A204.1 (cell line): ENCODE results near the gene MXI1.
A peak's percentile ranks its signal among the peaks of the same experiment; 100 is the strongest.
"Not testable (repeated sequence)": the region's sequence is repeated elsewhere in the genome, so short reads cannot be mapped to it uniquely, and the experiment has no call there.

Source experiments
- FAIRE-seq: peaks from 2 replicates; lab custom pipeline; 2012; peaks lifted over from hg19 to GRCh38; lab: Jason Lieb, UNC

Gene MXI1

GRCh38 chr10:110181911-110182310 is 25.5 kb upstream of the MXI1 start:
- FAIRE-seq = no peak

- FAIRE-seq = no peak
These were observed 23.0 kb upstream of the MXI1 start for GRCh38 chr10:110184398-110184797.

- not testable (repeated sequence) for FAIRE-seq
These were observed 21.7 kb upstream of the MXI1 start for GRCh38 chr10:110185646-110186182.

DNA sequence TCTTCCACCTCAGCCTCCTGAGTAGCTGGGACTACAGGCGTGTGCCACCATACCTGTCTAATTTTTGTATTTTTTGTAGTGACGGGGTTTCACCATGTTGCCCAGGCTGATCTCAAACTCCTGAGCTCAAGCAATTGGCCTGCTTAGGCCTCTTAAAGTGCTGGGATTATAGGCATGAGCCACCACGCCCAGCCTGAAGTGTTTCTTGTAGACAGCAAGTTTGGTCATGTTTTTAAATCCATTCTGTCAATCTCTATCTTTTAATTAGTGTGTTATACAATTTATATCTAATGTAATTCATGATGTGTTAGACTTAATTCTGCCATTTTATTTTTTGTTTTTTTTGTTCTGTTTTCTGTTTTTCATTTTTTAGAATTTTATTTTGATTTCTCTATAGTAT is 17.2 kb upstream of the MXI1 start:
- FAIRE-seq = no peak

DNA sequence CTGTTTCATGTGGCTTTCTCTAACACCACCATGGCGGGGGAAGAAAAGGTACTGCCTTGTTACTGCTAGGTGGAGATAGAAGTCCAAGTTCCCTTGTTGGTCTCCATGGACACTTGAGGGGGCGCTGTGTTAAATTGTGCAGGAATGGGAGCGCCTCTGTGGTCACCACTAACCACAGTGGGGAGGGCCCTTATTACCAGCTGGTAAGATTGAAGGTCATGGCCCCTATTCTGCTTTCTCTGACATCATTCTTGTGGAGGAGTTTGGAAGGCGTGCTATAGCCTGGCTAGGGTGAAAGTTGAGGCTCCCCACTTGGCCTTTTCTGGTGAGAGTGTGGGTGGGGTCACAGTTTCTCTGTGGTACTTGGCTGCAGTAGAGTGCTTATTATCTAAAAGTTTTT is 14.9 kb upstream of the MXI1 start:
- FAIRE-seq = no peak

DNA sequence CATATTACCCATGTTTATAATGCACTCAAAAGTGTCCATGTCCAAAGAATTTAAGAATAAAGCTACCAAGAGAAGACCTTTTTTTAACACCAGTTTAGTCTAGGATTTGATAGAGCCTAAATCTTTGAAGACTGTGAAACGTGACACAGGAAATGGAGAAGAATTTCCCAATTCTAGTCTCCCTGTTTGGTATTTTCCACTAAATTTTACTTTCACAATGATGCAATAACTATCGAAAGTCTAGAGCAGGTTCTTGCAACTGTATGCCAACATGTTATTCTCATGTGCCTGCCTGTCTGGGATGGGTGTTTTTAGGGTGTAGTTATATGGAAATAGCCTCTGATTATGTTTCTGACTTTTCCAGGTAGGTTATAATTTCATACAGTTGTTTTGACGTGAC is 6.9 kb upstream of the MXI1 start:
- FAIRE-seq = no peak

- not testable (repeated sequence) for FAIRE-seq
These were observed 6.4 kb upstream of the MXI1 start for GRCh38 chr10:110201046-110201445.

- no peak for FAIRE-seq
These were observed 3.6 kb upstream of the MXI1 start for GRCh38 chr10:110203500-110204455.

DNA sequence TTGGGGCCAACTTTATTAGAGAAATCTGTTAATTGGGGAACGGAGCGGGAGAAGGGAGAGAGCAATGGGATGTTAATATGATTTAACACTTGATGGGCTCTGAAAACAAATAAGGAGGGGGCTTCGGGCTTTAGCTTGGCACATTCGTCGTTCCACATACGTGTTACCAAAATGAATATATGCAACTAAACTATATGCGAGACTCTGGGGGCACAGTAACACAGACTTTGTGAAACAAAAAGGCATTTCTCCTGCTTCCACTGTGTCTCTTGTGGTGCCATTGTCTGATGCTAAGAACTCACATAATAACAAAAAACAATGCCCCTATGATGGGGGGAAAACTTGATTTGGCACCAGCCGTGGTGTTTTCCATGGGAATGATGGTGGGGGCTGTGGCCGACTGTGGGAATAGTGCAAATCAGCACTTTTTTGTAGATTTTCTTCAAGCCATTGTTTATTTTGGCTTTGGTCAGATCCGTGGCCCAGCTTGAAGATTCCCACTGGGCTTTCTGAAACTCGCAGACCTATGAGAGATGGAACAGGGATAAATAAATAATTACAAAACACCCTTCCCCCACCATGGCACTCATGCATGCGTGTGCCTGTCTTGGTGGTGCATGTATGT is 2.2 kb upstream of the MXI1 start:
- FAIRE-seq = no peak

DNA sequence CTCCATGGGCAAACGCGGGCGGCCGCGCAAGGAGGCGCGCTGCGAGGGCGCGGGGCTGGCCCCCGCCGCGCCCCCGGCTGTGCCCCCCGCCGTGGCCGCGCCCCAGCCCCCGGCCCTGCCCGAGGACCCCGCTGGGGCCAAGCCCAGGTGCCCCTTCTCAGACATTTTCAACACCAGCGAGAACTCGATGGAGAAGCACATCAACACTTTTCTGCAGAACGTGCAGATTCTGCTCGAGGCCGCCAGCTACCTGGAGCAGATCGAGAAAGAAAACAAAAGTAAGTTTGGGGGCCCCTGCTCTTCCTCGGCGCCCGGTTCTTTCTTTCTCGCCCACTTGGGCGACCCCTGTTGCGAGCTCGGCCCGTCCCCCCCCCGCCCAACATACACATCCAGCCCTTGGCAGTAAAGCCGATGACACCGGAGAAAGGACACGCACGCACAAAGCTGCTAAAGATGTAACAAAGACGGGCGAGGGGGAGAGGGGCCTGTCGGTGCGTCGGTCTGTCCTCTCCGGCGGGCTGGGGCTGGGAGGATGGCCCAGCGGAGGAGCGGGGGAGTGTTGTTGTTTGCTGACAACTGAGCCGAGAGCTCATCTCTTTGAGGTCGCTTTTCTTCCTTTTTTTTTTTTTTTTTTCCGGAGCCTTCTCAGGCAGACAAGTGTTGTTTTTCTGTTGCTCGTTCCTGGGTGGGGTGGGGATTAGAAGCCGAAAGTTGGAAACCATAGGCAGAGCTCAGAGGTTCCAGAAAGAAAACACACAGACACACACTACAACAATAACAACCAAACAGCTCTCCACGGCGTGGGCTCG is 604 bp downstream of the MXI1 start:
- FAIRE-seq = no peak

DNA sequence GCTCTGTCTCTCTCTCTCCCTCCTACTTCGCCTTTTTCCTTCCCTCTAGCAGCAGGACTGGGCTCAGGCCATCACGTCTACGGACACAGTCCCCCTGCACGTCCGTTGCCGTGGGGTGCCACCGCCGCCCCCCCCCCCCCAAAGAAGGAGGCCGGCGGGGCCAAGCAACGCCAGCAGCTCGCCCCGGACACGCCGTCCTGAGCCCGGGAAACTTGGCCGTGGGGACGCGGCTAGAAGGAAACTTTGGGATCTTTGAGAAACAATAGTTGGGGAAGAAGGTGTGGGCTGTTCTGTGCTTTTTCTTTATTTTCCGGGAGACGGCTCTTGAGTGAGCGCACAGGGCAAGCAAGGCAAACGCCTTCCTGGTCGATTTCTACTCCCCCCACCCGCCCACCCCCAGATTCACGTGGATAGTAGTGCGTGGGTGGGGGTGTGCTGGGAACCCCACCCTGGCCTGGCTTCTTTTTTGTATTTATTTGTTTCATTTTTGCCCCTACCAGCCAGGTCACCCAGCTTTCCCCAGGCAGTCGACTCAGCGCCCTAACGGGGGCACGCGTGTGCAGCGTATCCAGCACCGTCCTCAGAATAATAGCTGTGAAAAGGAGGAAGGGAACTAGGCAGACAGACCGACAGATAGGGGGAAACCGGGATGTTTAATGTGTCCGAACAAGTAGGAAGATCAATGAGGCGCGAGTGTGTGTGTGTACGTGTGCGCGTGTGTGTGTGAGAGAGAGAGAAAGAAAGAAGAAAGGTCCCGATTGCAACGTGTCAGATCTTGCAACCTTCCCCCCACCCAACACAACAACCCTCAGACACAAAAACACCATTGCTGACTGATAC is 1.4 kb downstream of the MXI1 start:
- no peak for FAIRE-seq

- no peak for FAIRE-seq
These were observed 2.1 kb downstream of the MXI1 start for GRCh38 chr10:110209454-110209925.

GRCh38 chr10:110209926-110210673 is 2.7 kb downstream of the MXI1 start:
- no peak for FAIRE-seq

- FAIRE-seq = peak; percentile 93
These were observed 3.5 kb downstream of the MXI1 start for GRCh38 chr10:110210674-110211464.

- FAIRE-seq = no peak
These were observed 4.0 kb downstream of the MXI1 start for GRCh38 chr10:110211465-110211843.

DNA sequence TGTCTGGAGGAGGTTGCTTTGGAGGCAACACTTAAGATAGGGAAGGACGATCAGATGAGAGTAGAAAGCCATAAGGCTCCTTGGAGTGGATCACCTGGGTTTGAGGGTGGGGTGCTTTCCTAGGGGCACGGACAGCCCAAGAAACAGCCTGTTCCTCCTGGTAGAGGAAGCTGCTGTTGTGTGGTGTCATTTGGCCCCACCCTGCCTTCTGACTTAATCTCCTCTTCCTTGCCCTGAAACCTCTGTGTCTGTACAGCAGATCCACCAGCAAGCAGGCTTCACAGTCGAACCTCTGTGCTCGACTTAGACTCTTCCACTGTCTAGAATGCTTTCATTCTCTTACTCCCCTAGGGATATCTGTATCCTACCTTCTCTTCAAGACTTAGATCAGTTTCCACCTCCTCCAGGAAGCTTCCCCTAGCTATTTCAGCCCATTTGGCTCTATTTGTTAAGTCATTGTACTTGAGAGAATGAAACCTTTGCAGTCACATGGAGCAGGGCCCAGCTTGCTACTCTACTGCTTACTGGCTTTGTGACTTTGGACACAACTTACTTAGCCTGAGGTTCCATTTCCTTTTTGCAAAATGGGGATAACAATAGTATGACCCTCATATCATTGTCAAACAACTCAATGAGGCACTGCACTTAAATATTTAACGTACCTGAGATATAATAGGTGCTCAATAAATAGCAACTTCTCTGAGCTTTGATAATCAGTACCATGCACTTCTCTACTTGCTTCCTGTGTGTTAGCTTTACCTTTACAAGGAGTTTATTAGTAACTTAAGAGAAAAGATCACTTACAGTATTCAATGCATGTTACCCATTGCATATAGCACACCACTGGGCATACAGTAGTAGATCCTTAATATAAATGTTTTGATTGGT is 5.0 kb downstream of the MXI1 start:
- FAIRE-seq = no peak

DNA sequence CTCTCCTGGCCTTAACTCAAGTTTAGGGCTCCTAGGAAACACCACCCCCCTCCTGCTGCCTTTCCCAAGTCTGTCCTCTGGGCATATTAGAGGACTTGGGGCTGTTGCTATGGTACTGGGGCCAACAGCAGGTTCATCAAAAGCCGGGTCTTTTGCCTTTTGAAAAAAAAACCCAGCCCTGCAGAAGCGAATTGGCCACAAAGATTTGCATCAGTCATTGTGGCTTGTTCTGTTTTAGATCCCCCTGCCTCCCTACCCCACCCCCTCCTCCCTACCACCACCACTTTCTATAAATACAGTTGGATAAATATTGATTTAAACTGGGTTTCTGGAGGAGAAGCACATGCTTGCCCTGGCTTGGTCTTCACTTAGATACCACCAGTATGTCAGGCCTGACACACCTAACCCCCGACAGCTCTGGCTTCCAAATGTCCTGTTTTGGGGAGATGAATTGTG is 7.0 kb downstream of the MXI1 start:
- no peak for FAIRE-seq

DNA sequence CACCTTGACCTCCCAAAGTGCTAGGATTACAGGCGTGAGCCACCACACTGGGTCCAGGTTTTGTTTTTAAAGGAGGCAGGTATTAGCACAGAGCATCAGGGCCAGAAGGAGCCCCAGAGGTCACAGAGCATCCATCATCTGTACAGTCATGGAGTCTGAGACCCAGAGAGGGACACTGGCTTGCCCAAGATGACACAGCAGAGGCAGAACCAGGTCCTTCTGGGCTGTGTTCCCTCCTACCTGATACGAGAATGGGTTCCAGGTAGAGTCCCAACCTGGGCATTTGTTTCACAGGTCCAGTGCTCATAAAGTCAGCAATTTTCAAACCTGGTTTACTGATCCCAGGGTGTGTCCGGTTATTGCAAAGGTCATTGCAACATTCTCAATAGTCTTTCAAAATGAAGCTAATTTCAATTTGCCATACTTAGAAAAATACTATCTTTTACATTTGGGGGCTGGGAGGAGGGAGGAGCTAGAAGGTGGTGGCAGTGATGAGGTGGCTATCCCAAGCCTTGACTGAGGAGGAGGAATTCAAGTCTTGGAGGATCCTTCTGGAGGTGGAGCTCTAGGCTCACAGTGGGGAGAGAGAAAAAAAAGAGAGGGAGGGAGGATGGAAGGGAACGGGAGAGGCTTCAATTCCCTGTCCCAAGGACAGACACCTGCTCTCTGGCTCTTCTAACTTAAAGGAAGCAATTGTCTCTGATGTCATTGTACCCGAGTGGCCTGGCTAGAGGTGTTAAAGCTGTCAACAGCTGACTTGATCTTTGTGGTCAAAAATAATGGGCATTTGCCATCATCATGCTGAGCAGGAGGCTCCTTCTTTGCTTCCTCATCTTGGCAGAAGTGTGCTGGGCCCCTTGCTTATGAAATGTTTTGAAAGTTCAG is 8.1 kb downstream of the MXI1 start:
- no peak for FAIRE-seq
